RKO (cell line): ENCODE results near the gene DLGAP1.
"Not testable (repeated sequence)": the region's sequence is repeated elsewhere in the genome, so short reads cannot be mapped to it uniquely, and the experiment has no call there.

Experiments used
- DNase-seq: peaks from one replicate; pipeline ENCODE4 v3.0.0-alpha.2; 2016; ENCODE audit warnings: low spot score

Gene DLGAP1

GRCh38 chr18:4385876-4386275 is 69.2 kb downstream of the DLGAP1 start:
- no peak for DNase-seq

DNA sequence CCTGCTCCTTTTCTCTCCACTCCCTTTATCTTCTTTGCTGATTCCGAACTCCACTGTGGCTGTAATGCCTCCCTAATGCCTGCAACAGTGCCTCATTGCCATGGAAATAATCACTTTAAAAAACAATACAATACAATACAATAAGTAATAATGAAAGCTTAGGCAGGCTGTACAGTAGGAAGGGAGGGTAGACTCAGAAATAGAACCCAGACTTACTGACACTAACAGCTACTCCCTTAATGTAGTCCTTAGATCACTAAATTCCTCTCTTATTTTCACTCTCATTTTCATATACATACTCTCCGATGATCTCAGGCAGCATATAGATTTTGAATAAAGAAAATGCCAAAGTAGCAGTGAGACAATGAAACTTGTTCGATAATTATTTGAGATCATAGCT is 70.2 kb downstream of the DLGAP1 start:
- no peak for DNase-seq

DNA sequence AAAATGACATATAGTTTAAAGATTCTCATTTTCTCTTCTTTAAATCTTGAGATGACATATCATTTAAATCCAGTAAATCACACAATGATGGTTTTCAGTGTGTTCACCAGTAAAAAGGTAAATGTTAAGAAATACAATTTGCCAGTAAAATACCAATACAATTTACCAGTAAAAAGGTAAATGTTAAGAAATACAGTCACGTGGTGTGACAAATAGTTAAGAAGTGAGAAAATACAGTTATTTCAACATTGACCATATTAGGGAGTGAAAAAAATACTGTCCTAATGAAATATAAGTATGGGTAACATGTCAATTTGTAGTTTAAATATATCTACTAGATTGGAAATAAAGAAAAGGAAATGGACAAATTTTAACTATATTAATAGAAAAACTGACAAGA is 80.5 kb downstream of the DLGAP1 start:
- DNase-seq = no peak

GRCh38 chr18:4369705-4370104 is 85.4 kb downstream of the DLGAP1 start:
- DNase-seq = no peak

GRCh38 chr18:4360221-4360715 is 94.8 kb downstream of the DLGAP1 start:
- DNase-seq = no peak

- no peak for DNase-seq
Measured at GRCh38 chr18:4358618-4359017, 96.5 kb downstream of the DLGAP1 start.

DNA sequence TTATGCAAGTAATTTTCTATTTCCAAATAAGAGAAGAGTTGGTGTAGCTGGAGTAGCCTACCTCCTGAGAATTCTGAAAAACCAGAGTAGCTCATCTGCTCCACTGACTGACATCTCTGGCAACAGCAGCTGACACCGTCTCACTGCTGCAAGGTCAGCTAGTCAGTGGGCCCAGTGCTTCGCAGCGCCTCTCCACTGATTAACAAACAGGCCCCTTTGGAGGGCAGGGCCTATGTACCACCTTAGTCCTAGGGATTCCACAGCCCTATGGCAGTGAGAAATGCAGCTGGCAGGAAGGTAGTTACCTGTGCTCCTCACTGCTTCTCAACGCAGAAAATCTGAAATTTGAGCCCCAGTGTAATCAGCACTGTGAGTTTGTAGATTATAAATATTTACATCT is 97.5 kb downstream of the DLGAP1 start:
- DNase-seq = no peak

- DNase-seq = no peak
Measured at GRCh38 chr18:4356929-4357328, 98.2 kb downstream of the DLGAP1 start.

GRCh38 chr18:4353853-4354418 is 101.2 kb downstream of the DLGAP1 start:
- no peak for DNase-seq

- no peak for DNase-seq
Measured at GRCh38 chr18:4352746-4353551, 102.2 kb downstream of the DLGAP1 start.

- no peak for DNase-seq
Measured at GRCh38 chr18:4351005-4351404, 104.1 kb downstream of the DLGAP1 start.

DNA sequence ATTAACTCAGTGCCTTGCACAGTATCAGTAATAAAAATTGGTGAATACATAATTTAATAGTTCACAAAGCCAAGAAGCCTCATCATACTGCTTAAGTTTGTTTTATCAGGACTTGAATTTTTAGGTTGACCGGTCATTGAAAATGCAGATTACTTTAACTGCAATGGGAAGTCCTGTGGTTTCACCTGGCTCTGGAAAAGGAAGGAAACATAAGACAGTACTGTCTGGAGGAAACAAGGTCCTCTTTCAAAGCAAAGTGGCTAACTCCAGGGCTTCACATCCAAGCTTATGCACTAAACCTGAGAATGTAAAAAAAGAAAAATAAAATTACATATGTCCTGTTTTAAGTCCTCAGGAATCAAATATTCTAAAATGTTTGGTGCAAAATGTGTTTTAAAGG is 119.7 kb downstream of the DLGAP1 start:
- DNase-seq = no peak

- DNase-seq = no peak
Measured at GRCh38 chr18:4333043-4333442, 122.1 kb downstream of the DLGAP1 start.

DNA sequence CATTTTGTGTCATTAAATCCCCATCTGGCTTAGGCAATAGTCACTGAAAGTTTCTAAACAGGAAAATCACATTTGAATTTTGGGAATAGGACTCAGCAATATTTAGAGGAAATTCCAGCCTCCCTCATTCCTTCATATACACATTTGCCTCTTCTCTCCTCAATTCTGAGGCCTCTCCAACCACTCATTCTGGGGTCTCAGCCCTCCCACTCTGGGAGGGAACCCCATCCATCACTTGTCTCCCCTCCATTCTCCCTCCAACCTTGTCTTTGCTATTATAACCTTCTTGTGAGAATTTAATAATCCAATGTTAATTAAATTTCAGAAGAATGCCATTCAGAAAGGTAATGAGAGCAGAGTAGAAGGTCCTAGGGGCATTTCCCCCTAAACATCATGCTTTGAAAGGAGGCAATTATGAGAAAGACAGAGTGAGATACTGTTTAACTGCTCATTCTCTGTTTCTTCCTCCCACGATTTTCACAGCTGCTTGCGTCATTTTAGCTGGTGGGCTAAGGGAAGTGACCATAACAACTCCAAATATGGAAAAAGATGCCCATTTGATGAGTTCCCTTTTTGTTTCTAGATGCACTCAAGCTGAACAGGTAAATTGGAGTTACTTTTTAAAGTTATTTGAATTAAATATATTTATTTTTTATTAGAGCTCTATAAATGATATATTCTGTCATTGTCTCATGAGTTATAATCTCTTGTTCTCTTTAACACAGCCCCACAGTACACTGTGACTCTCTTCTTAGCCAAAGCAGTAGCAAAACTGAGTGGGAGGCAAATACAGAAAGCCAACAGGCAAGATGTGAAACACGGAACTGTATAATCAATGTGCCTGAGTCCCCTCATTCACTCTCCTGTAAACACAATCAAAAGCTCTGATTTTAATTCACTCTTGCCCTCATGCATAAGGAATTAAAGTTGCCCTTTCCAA is 135.1 kb downstream of the DLGAP1 start:
- DNase-seq = no peak

DNA sequence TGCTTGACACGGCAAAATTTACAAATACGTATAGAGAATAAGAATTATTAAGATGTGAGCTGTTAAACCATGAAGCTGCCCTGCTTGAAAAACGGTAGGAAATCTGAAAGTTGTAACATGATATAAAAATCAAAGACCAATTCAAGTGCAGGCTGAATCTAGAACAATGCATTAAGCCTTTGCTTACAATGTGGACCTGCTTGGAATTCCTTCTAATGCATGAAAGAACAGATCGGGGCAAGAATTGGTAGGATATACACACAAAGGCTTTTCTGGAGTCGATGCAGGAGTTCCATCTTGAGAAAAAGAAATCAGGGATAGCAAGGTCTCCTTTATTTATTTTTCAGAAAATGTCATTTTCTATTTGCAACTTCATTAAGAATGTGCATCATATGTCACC is 136.8 kb downstream of the DLGAP1 start:
- DNase-seq = no peak

- DNase-seq = not testable (repeated sequence)
Measured at GRCh38 chr18:4311945-4312344, 143.2 kb downstream of the DLGAP1 start.

DNA sequence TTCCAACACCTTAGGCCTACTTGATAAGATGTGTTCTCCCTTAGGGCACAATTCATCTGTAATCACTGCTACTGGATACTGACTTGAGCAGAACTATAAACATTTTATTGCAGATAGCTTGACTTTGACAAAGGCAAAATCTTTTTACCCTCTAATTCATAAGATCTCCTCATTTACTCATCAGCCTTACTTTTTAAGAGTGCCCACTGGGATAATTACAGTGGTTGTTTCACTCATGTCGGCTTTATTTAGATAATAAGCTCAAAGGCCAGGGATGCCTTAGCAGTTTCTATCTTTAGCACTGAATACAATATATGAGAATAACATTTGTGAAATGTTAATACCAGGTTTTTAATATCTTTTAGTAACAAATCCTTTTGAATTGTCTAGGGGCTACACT is 144.0 kb downstream of the DLGAP1 start:
- DNase-seq = no peak

DNA sequence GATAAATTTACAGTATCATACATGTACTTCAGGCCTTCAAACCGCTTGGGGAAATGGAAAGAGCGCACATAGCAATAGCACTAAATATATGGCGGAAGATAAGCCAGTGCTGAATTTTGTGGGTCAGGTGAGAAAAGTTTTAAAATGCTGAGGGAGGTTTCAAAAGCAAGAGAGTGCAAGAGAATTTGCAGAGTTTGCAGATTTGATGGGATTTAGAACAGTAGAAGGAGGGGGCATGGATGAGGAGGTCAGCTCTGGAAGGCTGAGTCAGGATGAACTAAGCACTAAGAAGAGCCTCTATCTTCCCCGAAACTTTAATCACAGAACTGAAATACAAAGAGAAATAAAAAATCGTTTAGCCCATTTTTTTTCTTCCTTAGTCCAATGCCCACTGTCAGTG is 145.9 kb downstream of the DLGAP1 start:
- no peak for DNase-seq

DNA sequence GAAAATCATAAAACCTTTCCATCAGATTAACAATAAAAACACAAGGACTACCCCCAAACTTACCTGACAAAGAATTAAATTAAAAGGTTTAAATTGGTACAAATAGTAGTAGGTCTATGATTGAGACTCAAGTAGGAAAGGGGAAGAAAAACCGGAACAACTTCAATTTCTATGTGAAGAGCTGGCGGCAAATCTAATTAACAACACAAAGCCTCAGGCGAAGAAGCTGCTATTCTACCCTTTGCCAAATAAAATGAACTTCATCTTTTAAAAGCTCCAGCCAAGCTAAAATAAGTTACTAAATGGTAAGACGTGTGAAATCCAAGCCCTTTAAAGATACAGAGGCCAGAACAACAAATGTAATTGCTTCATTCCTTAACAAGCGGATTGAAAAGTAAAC is 146.5 kb downstream of the DLGAP1 start:
- no peak for DNase-seq

DNA sequence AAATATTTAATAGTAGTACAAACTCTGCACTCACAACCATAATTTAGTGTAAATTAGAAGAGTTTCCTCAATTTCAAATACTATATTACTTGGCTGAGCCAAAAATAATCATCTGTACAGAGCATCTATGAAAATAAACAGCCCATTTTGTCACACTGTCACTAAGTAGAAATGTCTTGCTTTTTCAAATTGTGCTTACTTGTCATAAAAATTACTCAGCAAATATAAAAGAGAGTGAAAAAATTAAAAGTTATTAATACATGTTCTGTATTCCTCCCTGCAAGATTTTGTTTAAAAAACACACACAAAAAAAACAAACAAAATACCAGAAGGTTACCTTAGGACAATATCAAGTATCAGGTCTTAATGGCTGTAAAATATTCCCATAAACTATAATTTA is 155.7 kb downstream of the DLGAP1 start:
- DNase-seq = no peak

GRCh38 chr18:4293337-4293736 is 161.8 kb downstream of the DLGAP1 start:
- no peak for DNase-seq

DNA sequence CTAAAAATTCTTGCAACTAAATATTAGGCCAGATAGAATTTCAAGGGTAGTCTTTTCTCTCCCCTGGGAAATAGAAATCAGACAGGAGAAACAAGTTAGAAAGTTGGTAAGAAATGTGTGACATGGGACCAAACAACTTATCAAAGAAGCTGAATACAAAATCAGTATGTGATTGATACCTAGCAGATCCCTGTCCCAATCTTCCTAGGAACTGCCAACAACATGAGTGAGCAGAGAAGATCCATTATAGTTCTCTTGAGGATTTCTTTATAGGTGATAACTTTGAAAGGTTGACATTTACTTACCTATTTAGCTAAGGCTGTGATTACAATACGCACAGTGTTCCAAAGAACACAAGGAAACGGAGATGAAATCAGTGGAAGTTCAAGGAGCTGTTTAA is 162.4 kb downstream of the DLGAP1 start:
- DNase-seq = no peak

DNA sequence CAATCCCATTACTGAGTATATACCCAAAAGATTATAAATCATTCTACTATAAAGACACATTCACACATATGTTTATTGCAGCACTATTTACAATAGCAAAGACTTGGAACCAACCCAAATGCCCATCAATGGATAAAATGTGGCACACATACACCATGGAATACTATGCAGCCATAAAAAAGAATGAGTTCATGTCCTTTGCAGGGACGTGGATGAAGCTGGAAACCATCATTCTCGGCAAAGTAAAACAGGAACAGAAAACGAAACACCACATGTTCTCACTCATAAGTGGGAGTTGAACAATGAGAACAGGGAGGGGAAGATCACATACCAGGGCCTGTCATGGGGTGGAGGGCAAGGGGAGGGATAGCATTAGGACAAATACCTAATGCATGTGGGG is 167.8 kb downstream of the DLGAP1 start:
- not testable (repeated sequence) for DNase-seq
